Keratinocyte (primary cell): ENCODE results near the gene PCNT. TPM values are rescaled to one million over a fixed set of nuclear protein-coding genes. Genes with fewer than 3 reads are reported as not detected.

ENCODE experiments used
- DNase-seq: peaks from one replicate; pipeline ENCODE4 v3.0.0-alpha.2; 2011; ENCODE audit warnings: low read depth, missing footprints, low spot score
- FAIRE-seq: peaks from 2 replicates; lab custom pipeline; 2011; peaks lifted over from hg19 to GRCh38; lab: Jason Lieb, UNC
- H2AFZ ChIP-seq: 2 replicates; pipeline ENCODE4 v1.6.0; 2012; ENCODE audit warnings: low read length, control low read depth, inconsistent platforms; ENCODE audit not compliant: control insufficient read depth
- H3K27ac ChIP-seq: 2 replicates; pipeline ENCODE4 v1.5.1; 2011; ENCODE audit warnings: low read length; ENCODE audit not compliant: control insufficient read depth, insufficient read depth
- H3K27me3 ChIP-seq: 3 replicates; pipeline ENCODE4 v1.6.0; 2011; ENCODE audit warnings: low read length; ENCODE audit not compliant: control insufficient read depth, insufficient read depth; ENCODE audit errors: extremely low read depth
- H3K36me3 ChIP-seq, 2 experiments: 2 replicates in 1 of 2; 3 replicates in 1 of 2; pipeline ENCODE4 v1.5.1; 2011; ENCODE audit warnings: low read length in 2 of 2, mild to moderate bottlenecking in 1 of 2; ENCODE audit not compliant: control insufficient read depth in 2 of 2, insufficient read depth in 2 of 2; ENCODE audit errors: extremely low read depth in 1 of 2
- H3K4me1 ChIP-seq: 3 replicates; pipeline ENCODE4 v1.5.1; 2011; ENCODE audit warnings: low read length; ENCODE audit not compliant: control insufficient read depth, insufficient read depth; ENCODE audit errors: extremely low read depth
- H3K4me2 ChIP-seq: 3 replicates; pipeline ENCODE4 v1.6.0; 2011; ENCODE audit warnings: low read depth, low read length; ENCODE audit not compliant: control insufficient read depth, insufficient read depth; ENCODE audit errors: extremely low read depth
- H3K4me3 ChIP-seq, 3 experiments: fragments of 200-600 bp in 1 of 3; sonication (generic) in 1 of 3; 2 replicates in 2 of 3; 3 replicates in 1 of 3; pipeline ENCODE4 v1.5.1; 2011 to 2016; ENCODE audit warnings: low read length in 3 of 3, mild to moderate bottlenecking in 3 of 3, control low read depth in 2 of 3, inconsistent platforms in 1 of 3, low read depth in 1 of 3, mixed read lengths in 1 of 3, mixed run types in 1 of 3, moderate library complexity in 1 of 3; ENCODE audit not compliant: control insufficient read depth in 2 of 3, insufficient read depth in 2 of 3; ENCODE audit errors: extremely low read depth in 1 of 3
- H3K79me2 ChIP-seq: 2 replicates; pipeline ENCODE4 v1.6.0; 2012; ENCODE audit warnings: low read length; ENCODE audit not compliant: control insufficient read depth, insufficient read depth
- H3K9ac ChIP-seq: 3 replicates; pipeline ENCODE4 v1.6.0; 2011; ENCODE audit warnings: low read length; ENCODE audit not compliant: control insufficient read depth, insufficient read depth; ENCODE audit errors: extremely low read depth
- H3K9me1 ChIP-seq: 3 replicates; pipeline ENCODE4 v1.6.0; 2011; ENCODE audit warnings: low read length; ENCODE audit not compliant: control insufficient read depth, insufficient read depth; ENCODE audit errors: extremely low read depth
- H3K9me3 ChIP-seq: 2 replicates; pipeline ENCODE4 v1.5.1; 2012; ENCODE audit warnings: low read depth, low read length; ENCODE audit not compliant: control insufficient read depth
- H4K20me1 ChIP-seq: 3 replicates; pipeline ENCODE4 v1.6.0; 2011; ENCODE audit warnings: low read length; ENCODE audit not compliant: control insufficient read depth, insufficient read depth; ENCODE audit errors: extremely low read depth
- EZH2 ChIP-seq: IDR thresholded peaks from one replicate; pipeline ENCODE4 v1.6.1; 2012; ENCODE audit warnings: inconsistent platforms, mild to moderate bottlenecking, low read length, moderate library complexity
- dilution Hi-C: fragments of 300-500 bp; cut with MboI; formaldehyde crosslinking; loops from one replicate; pipeline ENCODE4 v1.7.0; 2020; ENCODE audit warnings: low sequenced_read_pairs; ENCODE audit not compliant: extremely low pct_ligation_motif_present
- polyA plus RNA-seq, 5 experiments: library from polyadenylated mRNA; depleted of rRNA in 3 of 5; stranded (reverse) in 3 of 5; stranded (forward) in 1 of 5; unstranded in 1 of 5; fragments of >200 nt; gene quantifications; 1 replicate in 1 of 5; 2 replicates in 3 of 5; 3 replicates in 1 of 5; pipeline versions ENCODE4 v1.2.1 to v1.2.3, GENCODE V29; 2011 to 2012; ENCODE audit warnings: missing spikeins in 2 of 5, low read depth in 1 of 5, low replicate concordance in 1 of 5
- TF ChIP-seq, protein P1 (sequence below), 3 experiments: IDR thresholded peaks in 1 of 3; conservative IDR thresholded peaks in 1 of 3; optimal IDR thresholded peaks in 1 of 3; 2 replicates in 2 of 3; 3 replicates in 1 of 3; pipeline versions ENCODE3 to v1.5.1; 2011; ENCODE audit warnings: low read length in 3 of 3, mild to moderate bottlenecking in 3 of 3, moderate library complexity in 2 of 3, control low read depth in 1 of 3, inconsistent platforms in 1 of 3; ENCODE audit not compliant: insufficient read depth in 2 of 3; ENCODE audit errors: extremely low read depth in 1 of 3

PCNT gene
- polyA plus RNA-seq, 1 donor (not counting 4 experiments of a cell fraction or from before 2014, with no cell fraction given): 9.8 TPM

DNA sequence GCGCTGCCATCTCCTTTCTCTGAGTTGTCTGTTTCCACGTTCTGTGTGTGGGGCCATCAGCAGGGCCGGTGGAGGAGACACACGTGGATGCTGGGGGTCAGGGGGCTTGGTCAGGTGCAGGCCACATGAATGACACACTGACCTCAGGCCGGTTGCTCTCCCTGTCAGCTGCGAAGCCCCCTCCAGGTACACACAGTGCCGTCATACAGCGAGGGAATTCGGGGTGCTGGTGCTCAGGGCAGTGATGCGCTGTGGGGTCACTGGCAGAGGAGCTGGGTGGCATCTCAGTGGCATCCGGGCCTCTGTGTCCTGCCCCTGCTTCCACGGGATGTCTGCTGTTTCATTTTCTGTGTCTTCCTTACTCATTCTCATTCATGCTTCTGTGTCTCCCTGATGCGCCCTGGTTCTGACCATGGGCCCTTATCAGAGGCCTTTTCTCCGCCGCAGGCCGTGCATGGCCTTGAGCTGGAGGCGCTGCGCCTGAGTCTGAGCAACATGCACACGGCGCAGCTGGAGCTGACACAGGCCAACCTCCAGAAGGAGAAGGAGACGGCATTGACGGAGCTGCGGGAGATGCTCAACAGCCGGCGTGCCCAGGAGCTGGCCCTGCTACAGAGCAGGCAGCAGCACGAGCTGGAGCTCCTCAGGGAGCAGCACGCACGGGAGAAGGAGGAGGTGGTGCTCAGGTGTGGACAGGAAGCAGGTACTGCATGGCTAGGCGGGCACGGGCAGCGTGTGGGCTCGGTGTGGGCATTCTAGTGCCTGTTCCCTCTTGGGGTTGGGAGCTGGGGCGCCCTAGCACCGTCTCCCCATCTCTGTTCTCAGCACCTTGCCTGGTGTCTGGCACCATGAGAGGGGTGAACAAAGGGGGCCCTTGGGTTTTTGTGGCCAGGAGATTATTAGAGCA lies 22.6 kb downstream of the PCNT start:
- dilution Hi-C loops: no loop called here
- Histone ChIP-seq H4K20me1 (no peaks in the 10 kb centered on the region), H2AFZ (no peak overlapping the region), H3K9me1 (no peaks in the 10 kb centered on the region), H3K36me3 (peaks cover 29 to 36% of the 10 kb centered on the region in 2 experiments), H3K27me3 (no peaks in the 10 kb centered on the region), H3K27ac (no peak overlapping the region), H3K4me2 (no peak overlapping the region), H3K4me3 (no peak overlapping the region), H3K9ac (no peak overlapping the region), H3K9me3 (no peaks in the 10 kb centered on the region), H3K79me2 (peaks cover 18% of the 10 kb centered on the region), H3K4me1 (no peaks in the 10 kb centered on the region)
- DNase-seq: no peak
- TF ChIP-seq, protein P1, sequence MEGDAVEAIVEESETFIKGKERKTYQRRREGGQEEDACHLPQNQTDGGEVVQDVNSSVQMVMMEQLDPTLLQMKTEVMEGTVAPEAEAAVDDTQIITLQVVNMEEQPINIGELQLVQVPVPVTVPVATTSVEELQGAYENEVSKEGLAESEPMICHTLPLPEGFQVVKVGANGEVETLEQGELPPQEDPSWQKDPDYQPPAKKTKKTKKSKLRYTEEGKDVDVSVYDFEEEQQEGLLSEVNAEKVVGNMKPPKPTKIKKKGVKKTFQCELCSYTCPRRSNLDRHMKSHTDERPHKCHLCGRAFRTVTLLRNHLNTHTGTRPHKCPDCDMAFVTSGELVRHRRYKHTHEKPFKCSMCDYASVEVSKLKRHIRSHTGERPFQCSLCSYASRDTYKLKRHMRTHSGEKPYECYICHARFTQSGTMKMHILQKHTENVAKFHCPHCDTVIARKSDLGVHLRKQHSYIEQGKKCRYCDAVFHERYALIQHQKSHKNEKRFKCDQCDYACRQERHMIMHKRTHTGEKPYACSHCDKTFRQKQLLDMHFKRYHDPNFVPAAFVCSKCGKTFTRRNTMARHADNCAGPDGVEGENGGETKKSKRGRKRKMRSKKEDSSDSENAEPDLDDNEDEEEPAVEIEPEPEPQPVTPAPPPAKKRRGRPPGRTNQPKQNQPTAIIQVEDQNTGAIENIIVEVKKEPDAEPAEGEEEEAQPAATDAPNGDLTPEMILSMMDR (optimal IDR thresholded peaks at IDR 0.05 in 1 of 3, IDR thresholded peaks at IDR 0.05 in 1 of 3, conservative IDR thresholded peaks at IDR 0.05 in 1 of 3; ENCODE audit: extremely low read depth in 1 of 3, insufficient read depth in 2 of 3, low read length in 3 of 3): no peak
- no peak for TF ChIP-seq EZH2
- FAIRE-seq: no peak

DNA sequence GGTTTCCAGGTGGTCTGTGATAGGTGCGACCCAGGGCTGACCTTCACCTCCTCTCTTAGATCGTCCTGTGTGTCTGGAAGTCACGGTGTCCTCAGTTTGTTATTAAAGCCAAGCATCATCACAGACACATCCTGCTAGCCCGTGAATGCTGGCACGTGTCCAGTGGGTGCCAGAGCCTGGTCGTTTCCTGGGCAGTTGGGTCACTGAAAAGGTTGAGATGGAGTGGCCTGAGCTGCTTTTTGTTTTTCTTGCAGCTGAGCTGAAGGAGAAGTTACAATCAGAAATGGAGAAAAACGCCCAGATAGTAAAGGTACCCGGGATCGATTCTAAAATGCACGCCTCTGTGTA lies 23.2 kb downstream of the PCNT start:
- H3K4me1 ChIP-seq: no peaks in the 10 kb centered on the region
- DNase-seq: no peak
- no peak for FAIRE-seq
- H3K4me3 ChIP-seq: no peak overlapping the region
- dilution Hi-C loops: no loop called here
- H2AFZ ChIP-seq: no peak overlapping the region
- no peaks in the 10 kb centered on the region for H3K27me3 ChIP-seq
- TF ChIP-seq, protein P1 (optimal IDR thresholded peaks at IDR 0.05 in 1 of 3, IDR thresholded peaks at IDR 0.05 in 1 of 3, conservative IDR thresholded peaks at IDR 0.05 in 1 of 3; ENCODE audit: extremely low read depth in 1 of 3, insufficient read depth in 2 of 3, low read length in 3 of 3): no peak
- TF ChIP-seq EZH2: no peak
- H3K27ac ChIP-seq: no peak overlapping the region
- no peak overlapping the region for H3K4me2 ChIP-seq
- H3K79me2 ChIP-seq: peaks cover 16% of the 10 kb centered on the region
- peaks cover 31 to 41% of the 10 kb centered on the region in 2 experiments for H3K36me3 ChIP-seq
- no peak overlapping the region for H3K9ac ChIP-seq
- H4K20me1 ChIP-seq: no peaks in the 10 kb centered on the region
- H3K9me3 ChIP-seq: no peaks in the 10 kb centered on the region
- H3K9me1 ChIP-seq: no peaks in the 10 kb centered on the region
